Midbrain (tissue), 1 donor: ENCODE data around the gene DGKH.
A peak's percentile ranks its signal among the peaks of the same experiment; 100 is the strongest.
"Not testable (repeated sequence)": the region's sequence is repeated elsewhere in the genome, so short reads cannot be mapped to it uniquely, and the experiment has no call there.

Experiments used
- DNase-seq: peaks from one replicate; lab custom pipeline; 2025; lab: John Stamatoyannopoulos, UW

The DGKH gene

DNA sequence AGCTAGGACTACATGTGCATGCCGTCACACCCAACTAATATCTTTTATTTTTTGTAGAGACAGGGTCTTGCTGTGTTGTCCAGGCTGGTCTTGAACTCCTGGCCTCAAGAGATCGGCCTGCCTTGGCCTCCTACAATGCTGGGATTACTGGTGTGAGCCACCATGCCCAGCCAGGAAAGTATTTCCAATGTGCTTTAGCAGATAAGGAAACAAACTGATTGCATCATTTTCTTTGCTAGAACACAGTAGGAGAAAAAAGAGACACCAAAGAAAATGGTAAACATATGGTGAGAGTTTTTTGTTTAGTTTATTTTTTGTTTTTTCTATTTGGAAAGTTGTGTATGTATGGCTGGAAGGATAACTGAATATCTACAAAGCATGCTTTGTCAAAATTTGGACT, 176.6 kb downstream of the DGKH start:
- DNase-seq: no peak

DNA sequence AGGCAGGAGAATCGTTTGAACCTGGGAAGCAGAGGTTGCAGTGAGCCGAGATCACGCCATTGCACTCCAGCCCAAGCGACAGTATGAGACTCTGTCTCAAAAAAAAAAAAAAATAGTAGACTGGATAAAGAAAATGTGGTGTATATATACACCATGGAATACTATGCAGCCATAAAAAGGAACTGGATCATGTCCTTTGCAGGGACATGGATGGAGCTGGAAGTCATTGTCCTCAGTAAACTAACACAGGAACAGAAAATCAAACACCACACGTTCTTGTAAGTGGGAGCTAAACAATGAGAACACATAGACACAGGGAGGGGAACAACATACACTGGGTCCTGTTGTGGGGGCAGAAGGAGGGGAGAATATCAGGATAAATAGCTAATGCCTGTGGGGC, 178.3 kb downstream of the DGKH start:
- DNase-seq: not testable (repeated sequence)

DNA sequence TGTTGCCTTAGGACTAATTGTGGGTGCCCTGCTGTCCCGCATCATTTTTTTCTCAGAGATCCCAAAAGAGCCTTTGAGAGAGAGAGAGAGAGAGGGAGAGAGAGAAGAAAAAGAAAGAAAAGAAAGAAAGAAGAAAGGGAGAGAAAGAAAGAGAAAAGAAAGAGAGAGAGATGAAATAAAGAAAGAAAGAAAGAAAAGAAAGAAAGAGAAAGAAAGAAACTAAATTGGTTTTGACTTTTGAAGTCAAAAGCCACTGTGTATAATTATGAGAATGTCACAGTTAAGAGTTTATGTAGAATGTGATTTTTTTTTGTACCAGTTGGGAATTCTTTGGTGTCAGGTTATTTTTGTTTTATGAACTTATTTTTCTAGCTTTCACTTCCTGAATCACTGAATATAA, 180.1 kb downstream of the DGKH start:
- no peak for DNase-seq

DNA sequence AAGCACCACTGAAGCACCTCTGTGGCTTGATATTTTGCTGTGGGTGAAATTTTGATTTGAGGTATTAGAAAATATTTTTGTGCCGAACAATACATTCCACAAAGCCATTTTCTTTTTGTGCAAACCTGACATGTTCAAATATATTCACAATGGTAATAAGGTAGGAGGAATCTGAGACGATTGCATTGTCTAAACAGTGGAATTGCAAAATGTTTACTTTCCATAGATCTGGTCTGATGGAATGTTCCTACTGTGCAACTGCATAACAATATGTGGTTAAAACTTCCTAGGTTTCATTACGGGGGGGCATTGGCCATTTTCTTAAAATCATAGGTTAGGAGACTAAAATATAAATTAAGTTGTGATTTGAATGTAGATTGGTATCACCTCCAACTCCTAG, 180.8 kb downstream of the DGKH start:
- DNase-seq: no peak

DNA sequence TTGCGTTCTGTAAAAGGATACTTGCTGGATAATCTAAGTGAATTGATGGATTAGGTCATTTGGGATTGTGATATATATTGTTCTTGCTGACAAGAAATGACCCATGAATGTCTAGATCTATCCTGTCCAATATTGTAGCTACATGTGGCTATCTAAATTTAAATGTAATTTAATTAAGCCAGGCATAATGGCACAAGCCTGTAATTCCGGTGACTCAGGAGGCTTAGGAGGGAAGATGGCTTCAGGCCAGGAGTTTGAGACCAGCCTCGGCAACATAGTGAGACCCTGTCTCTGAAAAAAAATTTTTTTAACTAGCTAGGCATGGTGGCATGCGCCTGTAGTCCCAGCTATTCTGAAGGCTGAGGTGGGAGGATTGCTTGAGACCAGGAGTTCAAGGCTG, 184.2 kb downstream of the DGKH start:
- no peak for DNase-seq

DNA sequence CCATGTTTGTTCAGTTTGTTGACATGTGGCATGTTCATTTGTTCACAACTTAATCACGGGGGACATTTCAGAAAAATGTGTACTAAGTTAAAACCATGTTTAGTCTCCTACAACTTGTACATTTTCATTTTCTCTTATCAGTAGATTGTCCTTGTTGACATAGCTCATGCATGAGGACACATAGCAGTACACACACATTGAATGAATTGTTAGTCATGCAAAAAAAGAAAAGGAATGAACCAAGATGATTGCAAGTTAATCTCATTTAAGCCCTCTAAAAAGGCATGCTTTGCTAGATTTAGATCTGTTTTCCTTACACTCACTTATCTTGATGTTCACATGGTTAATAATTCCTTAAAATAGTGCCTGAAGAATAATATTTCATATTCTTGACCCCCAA, 185.3 kb downstream of the DGKH start:
- no peak for DNase-seq

DNA sequence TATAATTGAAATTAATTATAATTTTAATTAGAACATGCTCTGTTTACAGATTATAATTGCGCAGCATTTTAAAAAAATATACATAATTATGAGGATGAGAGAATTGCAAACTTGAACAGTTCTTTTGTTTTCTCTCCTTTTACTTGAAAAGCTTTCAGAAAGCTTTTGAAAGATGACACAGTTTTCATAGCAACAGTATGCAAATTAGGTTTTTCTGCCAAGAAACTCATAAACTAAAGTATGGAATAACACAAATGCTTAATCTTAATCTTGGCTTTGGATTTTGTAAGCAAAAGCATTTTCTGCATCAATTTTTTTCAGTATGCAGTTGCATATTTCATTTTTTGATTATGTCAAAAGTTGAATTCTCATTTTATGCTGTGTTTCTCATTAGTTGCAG, 190.7 kb downstream of the DGKH start:
- DNase-seq: no peak

DNA sequence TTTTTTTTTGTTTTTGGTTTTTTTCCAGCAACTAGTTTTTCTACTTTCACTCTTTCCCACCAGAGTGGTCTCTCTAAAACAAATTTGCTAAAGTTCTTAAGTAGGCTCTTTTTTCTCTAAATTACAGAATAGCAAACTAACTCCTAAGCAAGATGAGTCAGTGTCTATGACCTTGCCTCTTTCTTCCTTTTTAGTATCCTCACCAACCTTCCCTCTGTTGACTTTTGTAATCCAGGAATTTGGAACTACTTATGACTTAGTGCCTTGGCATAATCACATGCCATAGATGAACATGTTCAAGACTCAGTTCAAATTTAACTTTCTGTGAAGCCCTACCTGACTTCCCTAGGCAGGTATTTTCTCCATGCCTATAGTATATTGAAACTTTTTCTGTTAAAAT, 191.2 kb downstream of the DGKH start:
- no peak for DNase-seq

DNA sequence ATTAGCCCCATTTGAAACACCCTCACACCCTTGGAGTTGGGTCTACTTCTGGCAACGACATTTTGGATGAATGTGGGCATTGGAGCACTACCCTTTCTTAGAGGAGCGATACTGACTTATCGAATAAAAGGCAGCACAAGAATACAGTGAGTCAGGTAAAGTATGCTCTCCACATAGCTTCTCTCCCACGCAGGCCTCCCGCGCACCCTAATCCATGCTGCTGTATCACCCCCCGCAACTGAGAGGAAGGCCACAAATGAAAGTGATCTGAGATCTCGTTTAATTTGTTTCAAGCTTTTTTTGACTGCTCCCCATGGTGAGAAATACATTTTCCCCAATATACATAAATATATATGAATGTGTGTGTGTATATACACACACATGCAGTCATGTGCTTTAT, 198.1 kb downstream of the DGKH start:
- no peak for DNase-seq

DNA sequence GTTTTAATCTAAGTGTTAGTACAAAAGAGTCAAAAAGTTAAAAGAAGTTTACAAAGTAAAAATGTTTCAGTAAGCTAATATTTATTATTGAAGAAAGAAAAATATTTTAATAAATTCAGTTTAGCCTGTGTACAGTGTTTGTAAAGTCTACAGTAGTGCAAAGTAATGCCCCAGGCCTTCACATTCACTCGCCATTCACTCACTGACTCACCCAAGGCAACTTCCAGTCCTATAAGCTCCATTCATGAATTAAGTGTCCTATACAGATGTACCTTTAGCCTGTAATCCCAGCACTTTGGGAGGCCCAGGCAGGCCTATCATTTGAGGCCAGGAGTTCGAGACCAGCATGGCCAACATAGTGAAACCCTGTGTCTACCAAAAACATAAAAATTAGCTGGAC, 199.4 kb downstream of the DGKH start:
- DNase-seq: no peak

DNA sequence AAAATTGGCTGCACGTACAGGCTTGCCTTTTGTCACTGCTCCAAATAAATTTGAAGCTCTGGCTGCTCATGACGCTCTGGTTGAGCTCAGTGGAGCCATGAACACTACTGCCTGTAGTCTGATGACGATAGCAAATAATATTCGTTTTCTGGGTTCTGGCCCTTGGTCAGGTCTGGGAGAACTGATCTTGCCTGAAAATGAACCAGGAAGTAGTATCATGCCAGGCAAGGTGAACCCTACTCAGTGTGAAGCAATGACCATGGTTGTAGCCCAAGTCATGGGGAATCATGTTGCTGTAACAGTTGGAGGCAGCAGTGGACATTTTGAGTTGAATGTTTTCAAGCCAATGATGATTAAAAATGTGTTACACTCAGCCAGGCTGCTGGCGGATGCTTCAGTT, 207.4 kb downstream of the DGKH start:
- no peak for DNase-seq

DNA sequence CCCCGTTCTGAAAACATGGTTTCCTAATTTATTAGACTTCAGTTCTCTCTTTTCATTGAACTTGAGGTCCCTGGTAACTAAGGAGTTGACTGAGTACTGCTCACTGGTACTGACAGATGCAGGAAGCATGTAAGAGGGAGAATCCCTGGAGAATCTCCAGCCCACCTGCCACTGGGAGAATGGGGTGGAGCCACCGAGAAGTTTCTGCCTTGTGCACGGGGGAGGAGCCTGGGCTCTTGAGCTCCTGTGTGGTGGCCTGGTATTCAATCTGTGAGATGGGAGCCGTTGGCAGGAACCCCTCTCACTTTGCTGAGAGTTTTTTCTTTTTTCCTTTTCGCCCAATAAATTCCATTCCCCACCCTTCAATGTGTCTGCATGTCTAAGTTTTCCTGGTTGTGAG, 210.3 kb downstream of the DGKH start:
- DNase-seq: no peak

DNA sequence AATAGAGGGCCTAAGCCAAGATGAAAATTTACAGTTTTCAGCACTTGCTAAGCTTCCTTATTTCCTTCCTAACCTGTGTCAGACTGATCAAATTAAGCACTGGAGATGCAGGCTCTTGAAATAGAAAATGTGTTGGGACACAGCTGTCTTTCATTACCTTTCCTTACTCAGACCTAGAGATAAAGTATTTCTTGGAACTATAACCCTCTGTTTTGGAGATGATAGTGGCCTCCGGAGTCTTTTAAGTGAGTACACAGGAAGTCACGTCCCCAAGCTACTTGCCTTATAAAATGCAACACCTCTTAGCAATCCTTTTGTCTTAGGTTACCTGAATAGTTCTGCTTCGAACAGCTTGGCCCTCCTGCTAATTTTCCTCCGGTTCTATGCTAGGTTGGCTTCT, 211.1 kb downstream of the DGKH start:
- DNase-seq: no peak

DNA sequence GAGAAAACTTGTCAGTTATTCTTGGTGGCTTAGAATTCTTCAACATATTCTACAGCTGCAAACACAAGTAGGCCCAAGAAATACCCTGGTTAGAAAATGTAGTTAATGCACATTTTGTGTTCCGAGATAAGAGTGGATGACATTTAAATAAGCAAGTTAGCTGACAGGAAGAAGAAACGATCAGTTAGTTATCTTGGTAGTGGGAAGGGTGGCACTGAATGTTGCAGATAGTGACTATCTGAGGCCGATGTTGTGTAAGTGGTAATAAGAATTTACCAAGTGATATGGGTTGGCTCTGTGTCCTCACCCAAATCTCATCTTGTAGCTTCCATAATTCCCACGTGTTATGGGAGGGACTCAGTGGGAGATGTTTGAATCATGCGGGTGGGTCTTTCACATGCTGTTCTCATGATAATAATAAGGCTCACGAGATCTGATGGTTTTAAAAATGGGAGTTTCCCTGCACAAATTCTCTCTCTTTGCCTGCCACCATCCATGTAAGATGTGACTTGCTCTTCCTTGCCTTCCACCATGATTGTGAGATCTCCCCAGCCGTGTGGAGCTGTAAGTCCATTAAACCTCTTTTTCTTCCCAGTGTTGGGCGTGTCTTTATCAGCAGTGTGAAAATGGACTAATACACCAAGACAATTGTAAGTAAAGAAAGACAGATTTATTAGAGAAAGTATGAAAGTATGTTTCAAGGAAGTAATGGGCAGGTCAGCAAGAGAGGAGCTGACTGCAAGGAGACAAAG, 212.6 kb downstream of the DGKH start:
- DNase-seq: no peak

DNA sequence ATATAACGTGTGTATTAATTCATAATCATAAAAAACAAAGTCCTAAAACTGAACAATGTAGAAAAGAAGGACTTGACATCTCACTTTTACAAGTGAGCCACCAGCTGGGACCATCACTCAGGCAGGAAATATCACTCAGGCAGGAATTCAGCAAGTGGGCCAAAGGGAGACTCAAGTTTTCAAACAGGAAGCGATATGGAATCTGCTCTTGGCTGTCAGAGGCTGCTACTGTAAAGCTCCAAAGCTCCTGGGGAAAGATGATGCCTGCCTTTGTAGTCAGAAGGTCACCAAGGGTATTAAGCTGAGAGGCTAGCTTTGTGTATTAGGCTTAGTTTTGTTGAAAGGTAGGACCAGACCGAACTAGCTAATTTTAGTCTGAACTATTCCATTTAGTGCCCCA, 218.0 kb downstream of the DGKH start:
- no peak for DNase-seq

DNA sequence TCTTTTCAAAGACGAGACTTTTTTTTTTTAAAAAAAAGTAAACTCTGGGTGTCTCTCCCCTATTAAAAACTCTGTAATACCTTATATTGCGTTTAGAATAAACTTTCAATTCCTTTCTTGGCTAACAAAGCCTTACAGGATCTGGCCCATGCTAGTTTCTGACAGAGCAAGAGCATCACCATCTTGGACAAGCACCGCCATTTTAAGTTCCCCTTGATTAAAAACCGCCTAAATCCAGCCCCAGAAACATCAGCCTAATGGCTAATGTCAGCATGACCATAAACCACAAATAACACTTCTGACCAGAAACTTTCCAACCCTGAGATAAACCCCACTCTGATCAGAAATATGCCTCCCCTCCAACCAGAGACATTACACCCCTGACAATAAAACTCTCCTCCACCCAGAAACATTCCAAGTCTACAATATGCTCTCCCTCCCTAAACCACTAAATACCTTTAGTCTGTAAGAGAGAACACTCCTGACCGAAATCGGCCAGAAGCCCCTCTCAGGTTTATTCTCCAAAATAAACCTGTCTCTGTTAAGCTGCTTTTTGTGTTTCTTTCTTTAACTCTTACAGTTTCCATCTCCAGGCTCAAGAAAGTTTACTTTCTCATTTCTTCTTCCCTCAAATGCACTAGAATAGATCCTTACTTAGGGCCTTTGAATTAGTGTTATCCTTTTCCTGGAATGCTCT, 221.9 kb downstream of the DGKH start:
- DNase-seq: no peak

DNA sequence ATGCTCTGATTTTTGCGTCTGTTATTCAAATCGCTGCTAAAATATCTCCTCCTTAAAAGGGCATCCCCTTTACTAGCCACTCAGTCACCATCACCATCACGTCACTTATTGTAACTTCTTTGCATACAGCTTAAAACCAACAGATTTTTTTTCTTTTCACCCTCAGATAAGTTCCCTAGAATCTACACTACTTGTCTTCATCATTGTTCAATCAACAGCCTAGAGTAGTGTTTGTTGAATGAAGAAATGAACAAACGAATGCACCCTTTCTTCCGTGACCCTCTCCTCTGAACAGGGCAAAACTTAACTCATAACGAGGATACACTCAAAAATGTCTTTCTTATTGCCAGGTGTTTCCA, 222.4 kb downstream of the DGKH start:
- DNase-seq: no peak

DNA sequence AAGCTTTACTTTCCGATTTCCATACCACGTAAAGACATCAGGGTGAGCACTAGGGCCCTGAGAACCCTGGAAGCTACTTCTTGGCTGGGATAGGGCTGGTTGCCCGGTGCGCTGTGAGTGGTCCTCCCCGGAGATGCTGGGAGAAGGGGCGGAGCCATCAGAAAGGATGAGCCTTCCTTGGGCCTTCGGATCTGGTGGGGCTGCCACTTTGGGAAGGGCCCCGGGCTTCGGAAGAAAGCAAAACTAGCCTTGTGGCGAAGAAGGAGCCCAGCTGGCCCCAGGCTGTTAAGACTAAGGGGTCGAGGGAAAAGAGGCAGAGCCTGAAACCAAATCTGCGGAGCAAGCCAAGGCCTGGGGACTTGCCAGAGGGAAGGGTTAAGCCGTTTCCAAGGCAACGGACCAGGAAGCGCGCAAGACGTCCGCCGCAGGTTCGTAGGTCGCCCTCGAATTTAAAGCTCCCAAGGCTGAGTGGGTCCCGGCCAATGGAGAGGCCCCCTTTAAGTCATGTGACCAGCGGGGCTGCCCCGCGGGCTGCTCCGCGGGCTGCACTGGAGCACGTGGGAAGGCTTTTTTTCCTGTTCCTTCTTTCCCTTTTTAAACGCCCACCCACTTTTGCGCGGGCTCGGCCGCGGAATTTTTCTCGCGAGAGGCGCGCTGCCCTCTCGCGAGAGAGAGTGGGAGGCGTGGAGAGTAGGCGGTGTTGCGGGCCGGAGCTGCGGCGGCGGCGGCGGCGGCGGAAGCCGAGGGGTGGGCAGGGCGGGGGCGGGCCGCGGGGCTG, 223.1 kb downstream of the DGKH start:
- peak; percentile 99 for DNase-seq

DNA sequence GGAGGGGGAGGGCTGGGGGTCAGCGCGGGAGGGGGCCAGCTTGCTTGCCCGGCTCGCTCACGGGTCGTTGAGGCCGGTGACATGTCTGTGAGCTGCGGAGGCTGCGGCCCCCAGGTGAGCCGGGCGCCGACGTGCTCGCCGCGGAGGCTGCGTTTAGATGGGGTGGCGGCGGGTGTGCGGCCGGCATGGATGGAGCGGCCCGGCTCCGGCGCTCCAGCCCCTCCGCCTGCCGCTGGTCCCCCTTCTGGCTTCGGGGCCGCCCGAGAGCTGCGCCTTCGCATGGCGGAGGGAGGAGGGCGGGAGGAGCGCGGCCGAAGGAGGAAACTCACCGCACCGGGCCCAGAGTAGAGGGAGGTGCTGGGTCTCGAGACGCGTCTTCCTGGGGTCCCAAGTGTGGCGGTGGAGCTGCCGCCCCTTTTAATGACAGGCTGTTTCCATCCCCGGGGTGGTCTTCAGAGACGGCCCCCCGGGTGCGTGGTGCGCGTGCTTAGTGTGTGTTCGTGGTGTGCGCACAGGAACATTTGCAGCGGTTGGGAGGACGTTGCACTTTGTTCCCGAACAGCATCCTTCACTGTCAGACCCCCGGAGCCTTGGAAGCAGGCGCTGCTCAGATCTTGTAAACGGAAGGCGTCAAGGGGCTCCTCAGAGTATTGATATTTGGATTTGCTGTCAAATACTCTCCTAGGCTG, 223.8 kb downstream of the DGKH start, which contains the start of gene AKAP11:
AKAP11 (plus strand) TSS at position 38 of the 689 bp plus-strand sequence. CDS start 14,197 bp downstream, outside the sequence.
- DNase-seq: peak; percentile 60

DNA sequence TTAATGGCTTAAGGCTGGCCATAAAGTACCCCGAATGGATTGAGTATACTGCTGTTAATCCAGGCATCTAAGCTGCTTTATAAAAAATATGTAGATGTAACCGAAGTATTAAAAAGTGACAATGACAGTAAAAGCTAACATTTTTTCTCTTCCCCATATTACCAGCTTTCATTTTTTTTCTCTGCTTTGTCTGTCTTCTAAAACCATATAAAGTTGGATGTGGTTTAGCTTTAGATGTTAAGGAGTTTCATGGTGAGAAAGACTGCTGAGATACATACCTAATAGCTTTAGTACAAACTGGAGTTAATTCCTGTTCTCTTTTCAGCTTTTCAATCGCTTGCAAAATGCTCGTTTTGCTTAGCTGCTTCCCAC, 224.3 kb downstream of the DGKH start:
- DNase-seq: no peak

DNA sequence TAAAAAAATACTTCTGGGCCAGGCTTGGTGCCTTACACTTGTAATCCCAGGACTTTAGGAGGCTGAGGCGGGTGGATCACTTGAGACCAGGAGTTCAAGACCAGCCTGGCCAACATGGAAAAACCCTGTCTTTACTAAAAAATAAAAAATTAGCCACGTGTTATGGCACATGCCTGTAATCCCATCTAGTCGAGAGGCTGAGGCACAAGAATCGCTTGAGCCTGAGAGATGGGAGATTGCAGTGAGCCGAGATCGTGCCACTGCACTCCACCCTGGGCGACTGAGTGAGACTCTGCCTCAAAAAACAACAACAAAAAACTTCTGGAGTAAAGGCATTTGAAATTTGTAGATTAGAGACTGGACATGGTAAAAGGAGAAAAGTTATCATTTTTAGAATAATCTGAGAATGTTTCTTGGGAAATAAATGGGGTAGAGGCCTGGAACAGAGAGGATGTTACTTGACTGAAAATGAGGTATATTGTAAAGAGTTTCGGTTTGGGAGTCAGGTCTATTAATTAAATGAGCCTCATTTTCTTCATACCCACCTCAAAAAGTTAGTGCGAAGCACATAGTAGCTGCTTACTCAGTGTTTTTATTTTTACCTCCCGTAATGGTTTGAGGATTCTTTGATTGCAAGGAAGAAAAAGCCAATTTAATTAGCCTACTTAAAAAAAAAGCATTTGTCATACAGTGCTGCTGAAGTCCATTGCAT, 226.1 kb downstream of the DGKH start:
- no peak for DNase-seq

DNA sequence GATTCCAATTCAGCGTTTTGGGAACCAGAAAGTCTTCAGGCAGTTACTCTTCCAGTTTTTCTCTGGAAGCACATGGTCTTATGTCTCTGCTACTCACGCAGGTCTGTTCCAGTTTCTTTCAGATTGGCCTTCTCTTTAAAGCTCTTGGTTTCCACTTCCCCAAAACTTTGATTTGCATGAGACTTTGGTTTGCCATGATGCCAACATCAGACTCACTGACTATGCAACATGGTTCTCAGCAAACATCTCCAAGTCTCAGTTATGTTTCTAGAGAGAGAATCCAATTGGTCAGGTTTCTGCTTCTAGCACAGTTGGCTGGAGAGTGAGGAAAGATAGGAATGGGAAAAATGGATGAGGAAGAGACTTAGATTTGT, 226.6 kb downstream of the DGKH start:
- no peak for DNase-seq
